Neural cell (in vitro differentiated cells): Measurements from ENCODE around the gene TSPAN18.

Source experiments
- CTCF ChIP-seq: fragments of 450-650 bp; IDR thresholded peaks from 2 replicates; pipeline ENCODE4 v1.5.1; 2014; ENCODE audit warnings: antibody characterized with exemption, mild to moderate bottlenecking, moderate library complexity; ENCODE audit not compliant: poor library complexity, severe bottlenecking
- EP300 ChIP-seq: fragments of 450-650 bp; conservative IDR thresholded peaks from 2 replicates; pipeline ENCODE4 v1.6.1; 2014; ENCODE audit warnings: antibody characterized with exemption, mild to moderate bottlenecking, moderate library complexity; ENCODE audit not compliant: poor library complexity, severe bottlenecking
- EZH2 ChIP-seq: fragments of 200-600, 300-800 bp; shearing (Covaris generic), sonication (generic); IDR thresholded peaks from 2 replicates; pipeline ENCODE4 v1.6.1; 2014; ENCODE audit warnings: antibody characterized with exemption, low read length, borderline replicate concordance, mild to moderate bottlenecking; ENCODE audit not compliant: insufficient read depth, poor library complexity, severe bottlenecking
- MXI1 ChIP-seq: fragments of 450-650 bp; conservative IDR thresholded peaks from 2 replicates; pipeline ENCODE4 v1.6.1; 2014; ENCODE audit warnings: antibody characterized with exemption, mild to moderate bottlenecking; ENCODE audit not compliant: poor library complexity, severe bottlenecking
- POLR2AphosphoS5 ChIP-seq: IDR thresholded peaks from 2 replicates; pipeline ENCODE4 v1.6.1; 2012
- REST ChIP-seq: IDR thresholded peaks from 2 replicates; pipeline ENCODE4 v1.6.1; 2012; ENCODE audit warnings: borderline replicate concordance
- SMC3 ChIP-seq: fragments of 450-650 bp; conservative IDR thresholded peaks from 2 replicates; pipeline ENCODE4 v1.6.1; 2014; ENCODE audit warnings: antibody characterized with exemption, mild to moderate bottlenecking, moderate library complexity; ENCODE audit not compliant: poor library complexity
- TAF1 ChIP-seq: IDR thresholded peaks from 2 replicates; pipeline ENCODE4 v1.6.1; 2012; ENCODE audit warnings: low read depth

GRCh38 chr11:44944181-44944852 lies 217.6 kb downstream of the TSPAN18 start:
- TF ChIP-seq CTCF (no peak), POLR2AphosphoS5 (no peak), TAF1 (no peak), EP300 (no peak), SMC3 (no peak), REST (no peak), EZH2 (no peak), MXI1 (no peak)
